ENCODE results near the gene CHAD. TPM values are rescaled to one million over a fixed set of nuclear protein-coding genes. Genes with fewer than 3 reads are reported as not detected.

CHAD gene
- polyA plus RNA-seq, 3 donors: 2.0 to 4.0 (median 3.6) TPM

DNA sequence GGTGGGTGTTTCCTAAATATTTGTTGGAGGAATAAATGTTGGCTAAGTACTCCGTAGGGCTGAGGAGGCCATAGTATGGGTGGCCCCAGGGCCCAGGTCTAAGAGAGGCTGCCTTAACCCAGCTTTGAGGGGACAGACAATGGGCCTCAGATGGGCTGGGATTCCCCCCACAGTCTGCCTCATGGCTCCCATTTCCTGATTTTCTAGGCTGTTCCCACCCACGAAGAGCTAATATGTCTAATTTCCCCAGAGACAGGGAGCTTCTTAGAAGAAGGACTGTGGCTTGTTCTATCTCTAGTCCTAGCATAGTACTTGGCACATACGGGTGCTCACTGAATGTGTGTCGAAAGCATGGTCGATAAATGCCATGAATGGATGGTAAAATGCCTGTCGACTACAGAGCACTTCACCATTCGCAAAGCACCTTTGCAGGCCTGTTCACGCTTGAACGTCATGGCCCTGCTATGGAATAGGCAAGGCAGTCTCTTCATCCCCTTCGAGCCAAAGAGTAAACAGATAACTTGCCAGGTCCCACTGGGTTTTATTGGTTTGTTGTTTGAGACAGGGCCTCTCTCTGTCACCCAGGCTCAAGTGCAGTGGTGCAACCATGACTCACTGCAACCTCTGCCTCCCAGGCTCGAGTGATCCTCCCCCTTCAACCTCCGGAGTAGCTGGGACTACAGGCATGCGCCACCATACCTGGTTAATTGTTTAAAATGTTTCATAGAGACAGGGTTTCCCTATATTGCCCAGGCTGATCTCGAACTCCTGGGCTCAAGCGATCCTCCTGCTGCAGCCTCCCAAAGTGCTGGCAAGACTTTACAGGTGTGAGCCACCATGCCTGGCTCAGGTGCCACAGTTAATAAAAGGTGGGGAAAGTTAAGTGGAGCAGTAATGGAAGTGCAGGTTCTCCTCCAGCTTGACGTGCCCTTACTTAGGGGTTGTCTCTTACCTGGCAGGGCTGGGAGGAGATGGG, 9.7 kb downstream of the CHAD start:
- DNase-seq: no peak

DNA sequence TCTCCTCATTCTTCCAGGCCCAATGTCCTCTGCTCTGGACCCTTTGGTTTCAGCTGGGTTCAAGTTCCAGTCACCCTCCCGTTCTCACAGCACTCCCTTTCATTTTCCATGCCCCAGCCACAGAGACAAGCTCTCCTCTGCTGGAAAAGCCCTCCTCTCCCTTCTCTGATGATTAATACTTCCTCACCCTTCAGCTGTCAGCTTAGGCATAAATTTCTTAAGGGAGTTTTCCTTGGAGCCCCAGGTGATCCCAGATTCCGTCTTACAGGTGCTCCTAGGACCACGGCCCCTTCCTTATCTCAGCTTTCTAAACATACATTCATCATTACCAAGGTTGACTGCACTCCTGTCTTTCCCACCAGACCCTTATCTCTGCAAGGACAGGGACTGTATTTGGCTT, 10.4 kb downstream of the CHAD start:
- no peak for DNase-seq

GRCh38 chr17:50457621-50458020, 11.1 kb downstream of the CHAD start:
- no peak for DNase-seq

DNA sequence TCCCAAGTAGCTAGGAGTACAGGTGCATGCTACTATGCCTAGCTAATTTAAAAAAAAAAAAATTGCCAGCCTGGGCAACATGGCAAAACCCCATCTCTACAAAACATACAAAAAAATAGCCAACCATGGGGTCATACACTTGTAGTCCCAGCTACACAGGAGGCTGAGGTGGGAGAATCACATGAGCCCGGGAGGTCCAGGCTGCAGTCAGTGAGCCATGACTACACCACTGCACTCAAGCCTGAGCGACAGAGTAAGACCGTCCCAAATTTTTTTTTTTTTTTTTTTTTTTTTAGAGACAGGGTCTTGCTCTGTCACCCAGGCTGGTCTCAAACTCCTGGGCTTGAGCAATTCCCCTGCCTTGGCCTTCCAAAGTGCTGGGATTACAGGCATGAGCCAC, 14.8 kb downstream of the CHAD start:
- DNase-seq: no peak

DNA sequence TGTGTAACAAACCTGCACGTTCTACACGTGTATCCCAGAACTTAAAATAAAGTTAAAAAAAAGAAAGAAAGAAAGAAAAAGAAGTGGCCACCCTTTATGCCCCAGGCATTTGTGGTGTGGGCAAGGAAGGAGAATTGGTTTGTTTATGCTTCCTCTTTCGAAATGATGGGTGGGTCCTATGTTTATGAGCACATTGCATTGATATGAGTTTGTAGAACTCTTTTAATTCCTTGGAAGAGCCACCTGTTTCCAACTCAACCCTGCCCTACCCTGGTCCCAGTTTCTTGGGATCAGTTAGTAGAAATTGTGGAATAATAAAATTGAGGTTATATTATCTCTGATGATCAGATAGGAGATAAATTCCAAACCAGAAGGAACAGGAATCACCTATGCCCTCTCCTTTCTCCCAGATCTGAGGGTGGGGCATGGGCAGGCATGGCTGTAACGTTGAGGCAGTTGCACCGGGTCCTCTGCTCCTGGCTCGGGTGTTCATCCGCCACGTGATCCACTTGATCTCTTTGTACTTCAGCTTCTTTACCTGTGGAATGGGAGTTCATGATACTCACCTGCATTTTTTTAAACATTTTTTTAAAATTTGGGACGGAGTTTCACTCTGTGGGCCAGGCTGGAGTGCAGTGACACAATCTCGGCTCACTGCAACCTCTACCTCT, 15.9 kb downstream of the CHAD start:
- no peak for DNase-seq

DNA sequence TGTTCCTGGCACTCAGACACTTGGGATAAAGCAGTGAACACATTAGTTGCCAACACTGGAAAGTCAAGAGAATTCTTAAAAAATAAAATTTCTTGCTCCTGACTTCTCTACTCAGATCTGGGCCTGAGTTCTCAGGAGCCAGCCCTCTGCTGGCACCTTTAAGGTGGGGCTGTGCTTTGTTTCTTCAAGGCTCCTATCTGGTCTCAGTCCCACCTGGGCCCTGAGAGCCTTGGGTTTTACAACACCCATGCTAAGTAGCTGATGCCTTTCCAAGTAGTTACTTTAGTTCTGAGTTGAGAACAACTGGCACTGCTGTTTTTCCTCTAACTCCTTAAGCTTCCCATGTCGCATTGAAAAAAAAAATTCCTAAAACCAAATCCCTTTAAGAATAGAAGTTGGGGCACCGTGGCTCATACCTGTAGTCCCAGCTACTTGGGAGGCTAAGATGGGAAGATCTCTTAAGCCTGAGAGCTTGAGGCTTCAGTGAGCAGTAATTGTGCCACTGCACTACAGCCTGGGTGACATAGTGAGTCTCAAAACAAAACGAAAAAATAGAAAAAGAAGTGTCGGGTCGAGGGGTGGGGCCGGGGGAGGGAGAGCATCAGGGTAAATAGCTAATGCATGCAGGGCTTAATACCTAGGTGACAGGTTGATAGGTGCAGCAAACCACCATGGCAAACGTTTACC, 16.6 kb downstream of the CHAD start:
- no peak for DNase-seq

DNA sequence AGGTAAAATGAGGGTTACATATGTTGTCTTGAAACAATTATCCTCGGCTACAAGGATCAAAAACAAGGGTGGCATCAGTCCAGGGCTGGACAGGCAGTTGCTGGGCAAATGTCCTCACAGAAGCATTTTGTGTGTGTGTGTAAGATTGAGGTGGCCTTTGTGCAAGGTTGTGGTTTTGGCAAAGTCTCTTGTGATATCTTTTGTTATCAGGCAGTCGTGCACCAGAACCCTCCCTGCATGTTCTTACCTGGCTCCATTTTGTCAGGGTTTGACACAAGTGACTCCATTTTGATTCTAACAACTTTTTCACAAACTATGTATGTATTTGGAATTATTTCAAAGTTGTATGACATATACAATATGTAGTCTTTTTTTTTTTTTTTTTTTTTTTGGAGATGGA, 20.0 kb downstream of the CHAD start:
- no peak for DNase-seq

DNA sequence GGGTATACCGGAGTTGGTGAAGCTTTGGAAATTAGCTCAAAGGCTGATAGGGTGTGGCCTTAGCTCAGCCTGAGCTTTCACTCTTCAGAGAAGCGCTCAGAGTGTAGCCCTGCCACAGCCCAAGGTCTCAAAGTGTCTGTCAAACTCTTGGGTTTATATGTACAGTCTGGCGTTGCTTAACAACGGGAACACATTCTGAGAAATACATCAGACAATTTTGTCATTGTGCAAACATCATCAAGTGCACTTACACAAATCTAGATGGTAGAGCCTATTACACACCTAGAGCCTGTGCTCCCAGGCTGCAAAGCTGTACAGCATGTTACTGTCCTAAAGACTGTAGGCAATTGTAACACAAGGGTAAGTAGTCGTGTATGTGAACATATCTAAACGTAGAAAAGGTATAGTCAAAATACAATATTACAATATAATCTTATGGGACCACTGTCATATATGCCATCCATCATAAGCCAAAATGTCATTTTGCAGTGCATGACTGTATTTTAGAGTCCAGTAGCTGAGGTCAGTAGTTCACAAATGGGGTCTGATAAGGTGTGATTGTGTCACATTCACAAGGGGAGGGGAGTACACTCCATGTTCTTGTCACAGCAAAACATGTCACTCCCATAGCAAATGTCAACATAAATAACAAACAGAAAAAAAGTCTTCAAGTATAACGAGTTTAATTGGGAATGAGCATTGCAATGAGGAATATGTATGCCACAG, 20.6 kb downstream of the CHAD start:
- DNase-seq: no peak

- no peak for DNase-seq
These were observed 22.9 kb downstream of the CHAD start for GRCh38 chr17:50445730-50446325.

- no peak for DNase-seq
These were observed 23.6 kb downstream of the CHAD start for GRCh38 chr17:50444841-50445715.

DNA sequence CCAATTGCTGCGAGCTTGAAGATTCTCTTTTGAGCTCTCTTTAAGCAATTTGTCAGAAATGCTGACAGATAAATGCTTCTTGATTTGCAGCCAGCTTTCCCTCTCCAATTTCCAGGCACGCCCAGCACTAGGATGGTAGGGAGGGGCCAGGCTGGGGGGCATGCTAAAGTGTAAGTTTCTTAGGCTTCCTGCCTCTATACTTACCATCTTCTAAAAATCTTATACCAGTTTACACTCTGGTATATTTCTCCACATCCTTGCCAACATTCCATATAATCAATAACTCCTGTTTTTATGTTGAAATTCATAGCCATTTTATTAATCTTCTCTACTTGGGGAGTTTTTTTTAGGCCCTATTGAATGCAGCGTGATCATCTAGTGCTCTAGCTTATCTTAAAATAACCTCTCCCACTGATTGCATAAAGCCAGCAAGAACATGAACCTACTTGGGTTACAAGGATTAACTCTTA, 25.1 kb downstream of the CHAD start:
- no peak for DNase-seq

DNA sequence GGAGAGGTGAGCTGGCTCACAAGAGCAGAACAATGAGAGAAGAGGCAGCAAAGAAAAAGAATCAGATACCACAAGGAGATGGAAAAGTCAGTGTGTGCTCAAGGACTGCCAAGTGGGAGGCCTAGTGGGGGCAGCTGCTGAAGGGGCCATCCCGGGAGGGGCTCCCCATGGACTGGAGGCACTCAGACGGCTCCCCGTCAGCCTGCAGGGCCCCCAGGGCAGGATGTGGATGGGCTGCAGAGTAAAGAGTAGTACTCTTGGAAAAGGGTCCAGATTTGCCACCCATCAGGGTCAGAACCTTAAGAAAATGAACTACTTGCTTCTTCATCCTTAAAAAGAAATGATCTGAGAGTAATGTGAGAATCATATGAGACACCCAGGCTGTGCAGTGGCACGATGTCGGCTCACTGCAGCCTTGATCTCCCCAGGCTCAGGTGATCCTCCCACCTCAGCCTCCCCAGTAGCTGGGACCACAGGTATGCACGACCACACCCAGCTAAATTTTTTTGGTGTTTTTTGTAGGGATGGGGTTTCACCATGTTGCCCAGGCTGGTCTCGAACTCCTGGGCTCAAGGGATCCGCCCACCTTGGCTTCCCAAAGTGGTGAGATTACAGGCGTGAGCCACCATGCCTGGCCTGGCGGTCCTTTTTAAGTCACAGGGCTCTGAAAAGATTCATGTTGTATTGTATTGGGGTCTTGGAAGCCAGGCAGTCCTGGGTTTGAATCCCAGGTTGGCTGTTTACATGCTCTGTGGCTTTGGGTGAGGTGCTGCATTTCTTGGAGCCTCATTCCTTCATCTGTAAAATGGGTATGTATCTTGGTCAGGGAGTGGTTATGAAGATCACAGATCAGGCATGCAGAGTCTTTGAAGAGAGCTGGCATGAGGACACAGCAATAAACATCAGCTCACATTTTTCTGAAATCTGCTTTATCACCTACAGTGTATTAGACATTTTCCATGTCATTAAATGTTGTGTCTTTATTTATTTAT, 27.5 kb downstream of the CHAD start:
- no peak for DNase-seq

- no peak for DNase-seq
These were observed 28.4 kb downstream of the CHAD start for GRCh38 chr17:50440172-50440837.

GRCh38 chr17:50439008-50439407, 29.7 kb downstream of the CHAD start:
- DNase-seq: no peak

DNA sequence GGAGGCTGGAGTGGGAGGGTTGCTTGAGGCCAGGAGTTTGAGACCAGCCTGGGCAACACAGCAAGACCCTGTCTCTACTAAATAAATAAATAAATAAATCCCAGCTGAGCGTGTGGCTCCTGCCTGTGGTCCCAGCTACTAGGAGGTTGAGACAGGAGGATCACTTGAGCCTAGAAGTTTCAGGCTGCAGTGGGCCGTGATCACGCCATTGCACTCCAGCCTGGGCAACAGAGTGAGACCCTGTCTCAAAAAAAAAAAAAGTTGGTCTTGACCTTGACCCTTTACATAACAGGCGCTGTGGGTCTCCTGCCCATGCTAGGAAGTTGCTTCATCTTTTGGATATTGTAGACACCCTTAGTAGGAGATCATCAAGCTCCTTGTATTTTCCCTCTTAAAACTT, 31.3 kb downstream of the CHAD start:
- DNase-seq: no peak

GRCh38 chr17:50432125-50432762, 36.4 kb downstream of the CHAD start:
- DNase-seq: no peak

DNA sequence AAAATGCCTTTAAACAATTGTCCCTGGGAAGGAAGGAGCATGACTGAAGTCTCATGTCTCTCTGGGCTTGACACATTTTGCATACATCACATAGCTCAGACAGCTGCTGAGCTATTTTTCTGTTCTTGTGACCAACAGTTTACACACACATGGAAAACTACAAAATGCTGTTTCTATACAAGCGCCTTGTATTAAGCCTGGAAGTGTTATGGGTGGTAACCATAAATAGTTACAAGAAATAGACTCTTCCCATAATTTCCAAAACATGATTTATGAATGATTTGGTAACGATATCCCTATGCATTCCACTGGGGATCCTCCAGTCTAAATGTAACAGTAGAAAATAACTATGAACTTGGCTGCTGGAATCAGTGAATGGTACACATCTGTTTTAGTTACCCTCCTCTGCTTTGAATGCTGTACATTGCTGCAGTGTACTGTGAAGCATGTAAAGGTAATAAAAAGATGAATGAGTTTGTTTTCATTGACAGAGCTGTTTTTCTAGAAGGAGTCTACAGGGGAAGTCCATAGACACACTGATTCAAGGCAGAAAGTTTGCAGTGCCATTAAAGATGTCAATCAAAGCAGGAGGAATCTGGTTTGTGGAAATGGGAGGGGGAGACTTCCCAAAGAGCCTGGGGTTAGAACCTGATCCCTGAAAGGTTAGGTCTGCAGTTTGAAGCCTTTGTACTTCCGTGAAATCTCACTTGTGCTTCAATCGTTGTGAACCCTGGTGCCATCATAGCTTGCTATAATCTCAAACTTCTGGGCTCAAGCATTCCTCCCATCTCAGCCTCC, 37.7 kb downstream of the CHAD start:
- DNase-seq: no peak
